ENCODE measurements around the gene ANKRD62.
"Not testable (repeated sequence)": the region's sequence is repeated elsewhere in the genome, so short reads cannot be mapped to it uniquely, and the experiment has no call there.

The ANKRD62 gene

GRCh38 chr18:12099160-12099559 lies 5.5 kb downstream of the ANKRD62 start:
- no peak for DNase-seq (ENCODE audit: low read depth)

DNA sequence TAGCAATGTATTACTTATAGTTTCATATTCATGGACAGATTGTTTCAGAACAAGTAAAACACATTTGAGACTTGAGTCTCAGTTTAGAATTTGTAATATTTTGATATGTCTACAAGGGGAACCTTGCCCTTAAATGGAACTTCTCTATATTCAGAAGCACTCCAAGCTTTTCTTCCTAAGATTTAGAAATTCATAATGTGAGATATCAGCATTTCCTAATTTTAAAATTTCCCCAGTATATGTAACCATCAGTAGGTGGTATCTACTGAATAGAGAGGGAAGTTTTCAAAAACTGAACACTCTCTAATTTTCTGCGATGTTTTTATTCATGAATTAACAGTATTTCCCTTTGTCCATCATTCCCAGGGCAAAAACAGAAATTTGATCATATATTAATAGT lies 7.6 kb downstream of the ANKRD62 start:
- no peak for DNase-seq (ENCODE audit: low read depth)

- DNase-seq (ENCODE audit: low read depth), result no peak
Measured at GRCh38 chr18:12102136-12102842, 8.6 kb downstream of the ANKRD62 start.

- no peak for DNase-seq (ENCODE audit: low read depth)
Measured at GRCh38 chr18:12106471-12106870, 12.8 kb downstream of the ANKRD62 start.

DNA sequence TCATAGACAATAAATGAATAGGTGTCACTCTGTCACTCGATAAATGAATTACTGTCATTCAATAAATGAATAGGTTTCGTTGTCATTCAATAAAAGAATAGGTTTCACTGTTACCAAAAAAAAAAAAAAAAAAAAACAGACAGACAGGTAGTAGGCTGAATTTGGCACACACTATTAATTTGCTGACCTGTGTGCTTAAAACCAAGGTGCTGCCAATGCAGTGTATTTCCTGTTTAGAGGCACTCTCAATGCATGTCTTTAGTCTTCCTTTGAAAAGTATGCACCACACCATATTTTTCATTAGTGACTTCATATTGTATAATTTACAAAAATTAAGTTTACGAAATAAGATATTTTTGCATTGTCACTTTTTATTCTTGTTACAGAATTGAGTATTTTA lies 16.2 kb downstream of the ANKRD62 start:
- no peak for DNase-seq (ENCODE audit: low read depth)

- no peak for DNase-seq (ENCODE audit: low read depth)
Measured at GRCh38 chr18:12113999-12114646, 20.5 kb downstream of the ANKRD62 start.

DNA sequence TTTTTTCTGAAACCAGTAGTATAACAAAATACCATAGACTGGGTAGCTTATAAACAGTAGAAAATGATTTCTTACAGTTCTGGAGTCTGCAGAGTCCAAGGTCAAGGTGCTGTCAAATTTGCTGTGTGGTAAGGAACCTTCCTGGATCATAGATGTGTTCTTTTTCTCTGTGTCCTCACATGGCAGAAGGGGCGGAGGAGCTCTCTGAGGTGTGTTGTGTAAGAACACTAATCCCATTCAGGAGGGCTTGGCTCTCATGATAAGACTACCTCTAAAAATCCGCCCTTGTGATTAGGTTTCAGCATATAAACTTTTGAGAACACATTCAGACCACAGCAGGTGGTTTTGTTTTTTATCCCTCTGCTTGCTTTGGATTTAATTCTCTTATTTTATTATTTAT lies 25.7 kb downstream of the ANKRD62 start:
- no peak for DNase-seq (ENCODE audit: low read depth)

- DNase-seq (ENCODE audit: low read depth), result no peak
Measured at GRCh38 chr18:12121175-12122042, 27.8 kb downstream of the ANKRD62 start.

- not testable (repeated sequence) for DNase-seq (ENCODE audit: low read depth)
Measured at GRCh38 chr18:12122043-12122389, 28.4 kb downstream of the ANKRD62 start.

DNA sequence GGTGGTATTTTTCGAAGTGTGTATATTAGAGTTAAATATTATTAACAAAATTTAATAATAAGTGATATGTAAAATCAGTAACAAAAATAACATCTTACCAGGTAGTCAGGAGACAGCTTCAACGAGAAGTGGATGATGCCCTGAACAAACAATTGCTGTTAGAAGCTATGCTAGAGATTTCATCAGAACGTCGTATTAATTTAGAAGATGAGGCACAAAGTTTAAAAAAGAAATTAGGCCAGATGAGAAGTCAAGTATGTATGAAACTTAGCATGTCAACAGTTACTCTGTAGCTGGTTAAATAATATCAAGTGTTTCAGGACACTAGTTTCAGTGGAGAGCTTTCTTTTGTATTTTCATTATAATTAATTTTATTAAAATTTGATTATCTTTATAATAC lies 34.0 kb downstream of the ANKRD62 start:
- DNase-seq (ENCODE audit: low read depth), result not testable (repeated sequence)

DNA sequence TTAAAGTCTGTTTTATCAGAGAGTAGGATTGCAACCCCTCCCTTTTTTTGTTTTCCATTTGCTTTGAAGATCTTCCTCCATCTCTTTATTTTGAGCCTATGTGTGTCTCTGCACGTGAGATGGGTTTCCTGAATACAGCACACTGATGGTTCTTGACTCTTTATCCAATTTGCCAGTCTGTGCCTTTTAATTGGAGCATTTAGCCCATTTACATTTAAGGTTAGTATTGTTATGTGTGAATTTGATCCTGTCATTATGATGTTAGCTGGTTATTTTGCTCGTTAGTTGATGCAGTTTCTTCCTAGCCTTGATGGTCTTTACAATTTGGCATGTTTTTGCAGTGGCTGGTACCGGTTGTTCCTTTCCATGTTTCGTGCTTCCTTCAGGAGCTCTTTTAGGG lies 45.2 kb downstream of the ANKRD62 start:
- not testable (repeated sequence) for DNase-seq (ENCODE audit: low read depth)

GRCh38 chr18:12140866-12141265 lies 47.2 kb downstream of the ANKRD62 start:
- not testable (repeated sequence) for DNase-seq (ENCODE audit: low read depth)

DNA sequence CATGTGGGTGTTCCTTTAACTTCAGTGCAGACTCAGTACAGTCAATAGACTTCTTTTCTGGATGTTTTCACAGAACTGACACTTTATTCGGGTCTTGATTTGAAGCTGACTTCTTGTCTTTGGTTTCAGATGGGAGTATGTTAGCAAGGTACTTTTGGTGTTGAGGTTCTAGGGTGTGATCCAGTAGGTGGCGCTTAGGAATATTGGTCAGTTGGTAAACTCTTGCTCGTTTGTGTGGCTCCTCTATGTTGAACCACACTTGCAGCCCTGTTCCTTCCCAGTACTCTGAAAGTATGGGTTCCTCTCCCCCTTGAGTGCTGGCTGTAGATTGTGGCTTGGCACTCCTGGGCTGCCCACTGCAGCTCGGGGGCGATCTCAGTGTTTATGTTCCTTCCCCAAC lies 48.1 kb downstream of the ANKRD62 start:
- DNase-seq (ENCODE audit: low read depth), result not testable (repeated sequence)

GRCh38 chr18:12149431-12149830 lies 55.8 kb downstream of the ANKRD62 start:
- not testable (repeated sequence) for DNase-seq (ENCODE audit: low read depth)

- DNase-seq (ENCODE audit: low read depth), result no peak
Measured at GRCh38 chr18:12154361-12154760, 60.7 kb downstream of the ANKRD62 start.

DNA sequence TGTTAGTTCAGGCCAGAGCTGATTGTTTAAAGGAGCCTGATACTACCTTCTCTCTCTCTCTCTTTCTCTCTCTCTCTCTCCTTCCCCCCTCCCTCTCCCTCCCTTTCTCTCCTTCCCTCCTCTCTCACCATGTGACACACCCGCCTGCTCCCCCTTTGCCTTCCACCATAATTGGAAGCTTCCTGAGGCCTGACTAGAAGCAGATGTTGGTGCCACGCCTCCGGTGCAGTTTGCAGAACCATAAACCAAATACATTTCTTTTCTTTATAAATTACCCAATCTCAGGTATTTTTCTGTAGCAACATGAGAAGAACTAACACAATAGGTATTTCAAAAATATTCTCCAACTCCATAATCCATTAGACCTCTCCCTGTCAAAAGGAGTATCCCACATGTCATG lies 62.4 kb downstream of the ANKRD62 start:
- DNase-seq (ENCODE audit: low read depth), result no peak

DNA sequence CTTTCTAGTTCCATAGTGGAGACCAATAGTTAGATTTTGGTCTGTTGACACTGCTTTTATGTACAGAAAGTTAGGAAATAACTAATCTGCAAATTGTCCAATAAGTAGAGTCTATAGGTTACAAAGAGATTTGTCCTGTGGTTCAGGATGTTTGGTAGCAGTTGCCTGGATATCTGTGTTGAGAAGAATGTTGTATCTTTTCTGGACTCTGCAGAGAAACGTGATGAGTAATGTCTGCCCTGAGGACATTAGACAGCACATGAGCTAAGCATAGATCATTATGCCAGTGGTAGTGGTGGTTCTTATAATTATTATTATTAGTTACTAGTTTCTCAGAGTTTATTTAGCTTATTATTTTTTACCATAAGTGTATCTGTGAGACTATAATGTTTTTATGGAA lies 65.8 kb downstream of the ANKRD62 start:
- DNase-seq (ENCODE audit: low read depth), result peak; percentile 6

DNA sequence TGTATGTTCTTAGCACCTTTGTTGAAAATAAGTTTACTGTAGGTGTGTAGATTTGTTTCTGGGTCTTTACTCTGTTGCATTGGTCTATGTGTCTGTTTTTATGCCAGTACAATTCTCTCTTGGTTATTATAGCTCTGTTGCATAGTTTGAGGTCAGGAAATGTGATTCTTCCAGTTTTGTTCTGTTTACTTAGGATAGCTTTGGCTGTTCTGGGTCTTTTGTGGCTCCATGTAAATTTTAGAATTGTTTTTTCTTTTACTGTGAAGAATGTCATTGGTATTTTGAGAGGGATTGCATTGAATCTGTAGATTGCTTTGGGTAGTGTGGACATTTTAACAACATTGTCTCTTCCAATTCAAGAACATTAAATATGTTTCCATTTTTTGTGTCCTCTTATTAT lies 69.1 kb downstream of the ANKRD62 start:
- no peak for DNase-seq (ENCODE audit: low read depth)

GRCh38 chr18:12165038-12165768 lies 71.6 kb downstream of the ANKRD62 start:
- DNase-seq (ENCODE audit: low read depth), result no peak
